Stimulated activated CD4-positive, alpha-beta T cell treated with anti-CD3 and anti-CD28 coated beads, Interleukin-12 subunit alpha, Interleukin-12 subunit beta, amount 100 ng/mL, for 48 hours (primary cell): Measurements from ENCODE around the gene GDF15.
"Not testable (repeated sequence)": the region's sequence is repeated elsewhere in the genome, so short reads cannot be mapped to it uniquely, and the experiment has no call there.

Experiments used
- DNase-seq, 3 donors: peaks; one replicate each; pipeline ENCODE4 v3.0.0-alpha.2; 2020; ENCODE audit warnings: low read depth in 2 of 3, low spot score in 1 of 3

Gene GDF15

DNA sequence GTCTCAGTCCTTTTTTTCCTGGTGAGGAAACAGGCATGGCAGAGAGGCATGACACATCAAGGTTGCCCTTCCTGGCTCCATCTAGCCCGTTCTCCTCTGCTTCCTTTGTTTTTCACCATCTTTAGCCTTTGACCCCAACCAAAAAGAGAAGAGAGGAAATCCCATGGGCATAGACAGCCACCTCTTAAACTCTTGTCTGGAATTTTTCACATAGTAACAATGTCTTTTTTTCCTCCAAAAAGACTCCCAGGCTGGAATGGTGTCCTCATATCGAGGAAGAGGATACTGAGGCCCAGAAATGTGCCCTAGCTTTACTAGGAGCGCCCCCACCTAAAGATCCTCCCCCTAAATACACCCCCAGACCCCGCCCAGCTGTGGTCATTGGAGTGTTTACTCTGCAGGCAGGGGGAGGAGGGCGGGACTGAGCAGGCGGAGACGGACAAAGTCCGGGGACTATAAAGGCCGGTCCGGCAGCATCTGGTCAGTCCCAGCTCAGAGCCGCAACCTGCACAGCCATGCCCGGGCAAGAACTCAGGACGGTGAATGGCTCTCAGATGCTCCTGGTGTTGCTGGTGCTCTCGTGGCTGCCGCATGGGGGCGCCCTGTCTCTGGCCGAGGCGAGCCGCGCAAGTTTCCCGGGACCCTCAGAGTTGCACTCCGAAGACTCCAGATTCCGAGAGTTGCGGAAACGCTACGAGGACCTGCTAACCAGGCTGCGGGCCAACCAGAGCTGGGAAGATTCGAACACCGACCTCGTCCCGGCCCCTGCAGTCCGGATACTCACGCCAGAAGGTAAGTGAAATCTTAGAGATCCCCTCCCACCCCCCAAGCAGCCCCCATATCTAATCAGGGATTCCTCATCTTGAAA, at the start of gene GDF15:
TSS of gene GDF15 (plus strand) at position 484 of the 868 bp plus-strand sequence. CDS start at position 516, 32 bp downstream.
- DNase-seq = peak in 1 of 3 donors; percentile 25

- no peak for DNase-seq
Measured at GRCh38 chr19:18338541-18338940, 47.4 kb upstream of the GDF15 start.

DNA sequence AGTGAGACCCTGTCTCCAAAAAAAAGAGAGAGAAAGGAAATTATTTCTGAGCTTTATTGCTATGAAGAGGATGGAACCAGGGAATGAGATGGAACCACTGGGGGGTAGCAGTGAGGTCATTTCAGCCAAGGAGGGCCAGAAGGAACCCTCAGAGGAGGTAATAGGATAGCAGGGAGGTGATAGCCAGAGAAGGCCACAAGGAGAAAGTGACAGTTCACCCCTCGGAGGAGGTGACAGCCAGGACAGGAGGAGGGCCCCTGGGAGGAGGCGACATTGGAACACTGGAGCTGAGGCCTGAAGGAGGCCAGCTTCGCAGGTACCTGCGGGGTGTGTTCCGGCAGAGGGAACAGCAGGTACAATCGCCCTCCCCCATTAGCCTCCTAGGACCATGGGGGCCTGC, 46.2 kb upstream of the GDF15 start:
- no peak for DNase-seq

DNA sequence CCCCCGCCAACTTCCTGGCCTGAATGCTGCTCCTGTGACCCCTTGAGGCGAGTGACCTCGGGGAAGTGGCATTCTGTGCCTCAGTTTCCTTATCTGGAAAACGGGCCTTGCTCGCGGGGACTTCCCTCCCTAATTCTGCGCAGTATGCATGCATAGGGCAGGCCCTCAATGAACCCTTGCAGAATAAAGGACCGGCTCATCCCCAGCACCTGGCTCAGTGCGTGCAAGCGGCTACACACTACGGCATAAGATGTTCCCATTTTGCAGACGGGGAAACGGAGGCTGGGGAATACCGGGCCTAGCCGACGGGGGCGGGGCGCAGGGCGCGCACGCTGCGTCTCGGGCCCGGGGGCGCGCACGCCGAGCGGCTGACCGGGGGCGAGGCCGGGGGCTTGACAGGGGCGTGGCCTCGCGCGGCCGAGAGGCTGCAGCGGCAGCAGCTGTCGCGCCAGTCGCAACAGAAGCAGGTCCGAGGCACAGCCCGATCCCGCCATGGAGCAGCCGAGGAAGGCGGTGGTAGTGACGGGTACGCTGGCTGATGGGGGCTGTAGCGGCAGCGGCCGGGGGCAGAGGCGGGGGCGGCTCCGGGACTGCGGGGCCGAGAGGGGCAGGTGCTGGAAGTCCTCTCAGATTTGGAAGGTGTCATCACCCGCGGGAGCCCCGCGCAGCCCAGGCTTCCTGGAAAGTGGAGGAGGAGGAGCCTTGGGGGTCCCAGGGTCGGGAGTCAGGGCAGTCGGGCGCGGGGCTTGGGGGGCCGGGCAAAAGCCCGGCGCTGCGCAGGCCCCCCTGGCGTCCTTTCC, 45.6 kb upstream of the GDF15 start, which contains the start of gene PGPEP1:
TSS of gene PGPEP1 (plus strand) at position 409 of the 800 bp plus-strand sequence. CDS start at position 493, 84 bp downstream.
- peak; percentile 15 to 64 (median 59) for DNase-seq

- peak; percentile 41 to 57 (median 50) for DNase-seq
Measured at GRCh38 chr19:18340990-18341868, 44.7 kb upstream of the GDF15 start.

DNA sequence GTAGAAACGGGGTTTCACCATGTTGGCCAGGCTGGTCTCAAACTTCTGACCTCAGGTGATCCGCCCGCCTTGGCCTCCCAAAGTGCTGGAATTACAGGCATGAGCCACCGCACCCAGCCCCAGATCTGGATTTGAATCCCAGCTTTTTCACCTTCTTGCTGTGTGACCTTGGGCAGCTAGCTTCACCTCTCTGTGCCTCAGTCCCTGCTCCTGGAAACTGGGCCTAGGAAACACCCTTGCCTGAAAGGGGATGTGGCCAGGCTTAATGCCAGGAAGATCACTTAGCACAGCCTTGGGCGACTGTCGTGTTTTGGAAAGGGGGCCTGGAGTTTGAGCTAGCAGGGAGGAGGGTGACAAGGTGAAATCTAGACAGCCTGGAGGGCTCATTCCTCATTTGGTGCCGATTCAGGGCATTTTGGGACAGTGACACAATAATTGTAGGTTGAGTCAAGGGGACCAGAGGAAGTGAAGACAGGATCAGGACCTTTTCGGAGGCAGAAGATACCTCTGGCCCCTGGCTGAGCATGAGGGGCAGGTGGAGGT, 43.8 kb upstream of the GDF15 start:
- no peak for DNase-seq

- DNase-seq = no peak
Measured at GRCh38 chr19:18344582-18344950, 41.4 kb upstream of the GDF15 start.

GRCh38 chr19:18345296-18345695, 40.7 kb upstream of the GDF15 start:
- DNase-seq = no peak

- no peak for DNase-seq
Measured at GRCh38 chr19:18346091-18346490, 39.9 kb upstream of the GDF15 start.

- DNase-seq = no peak
Measured at GRCh38 chr19:18348171-18348570, 37.8 kb upstream of the GDF15 start.

DNA sequence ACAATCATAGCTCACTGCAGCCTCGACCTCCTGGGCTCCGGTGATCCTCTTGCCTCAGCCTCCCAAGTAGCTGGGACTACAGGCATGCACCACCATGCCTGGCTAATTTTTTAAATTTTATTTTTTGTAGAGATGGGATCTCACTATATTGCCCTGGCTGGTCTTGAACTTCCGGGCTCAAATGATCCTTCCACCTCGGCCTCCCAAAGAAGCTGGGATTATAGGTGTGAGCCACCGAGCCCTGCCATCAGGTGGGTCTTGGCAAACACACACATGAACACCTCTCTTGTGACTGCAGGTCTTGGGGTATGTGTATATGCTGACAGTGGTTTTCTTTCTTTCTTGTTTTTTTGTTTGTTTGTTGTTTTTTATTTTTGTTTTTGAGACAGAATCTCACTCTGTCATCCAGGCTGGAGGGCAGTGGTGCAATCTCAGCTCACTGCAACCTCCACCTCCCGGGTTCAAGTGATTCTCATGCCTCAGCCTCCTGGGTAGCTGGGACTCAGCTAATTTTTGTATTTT, 37.1 kb upstream of the GDF15 start:
- not testable (repeated sequence) for DNase-seq

DNA sequence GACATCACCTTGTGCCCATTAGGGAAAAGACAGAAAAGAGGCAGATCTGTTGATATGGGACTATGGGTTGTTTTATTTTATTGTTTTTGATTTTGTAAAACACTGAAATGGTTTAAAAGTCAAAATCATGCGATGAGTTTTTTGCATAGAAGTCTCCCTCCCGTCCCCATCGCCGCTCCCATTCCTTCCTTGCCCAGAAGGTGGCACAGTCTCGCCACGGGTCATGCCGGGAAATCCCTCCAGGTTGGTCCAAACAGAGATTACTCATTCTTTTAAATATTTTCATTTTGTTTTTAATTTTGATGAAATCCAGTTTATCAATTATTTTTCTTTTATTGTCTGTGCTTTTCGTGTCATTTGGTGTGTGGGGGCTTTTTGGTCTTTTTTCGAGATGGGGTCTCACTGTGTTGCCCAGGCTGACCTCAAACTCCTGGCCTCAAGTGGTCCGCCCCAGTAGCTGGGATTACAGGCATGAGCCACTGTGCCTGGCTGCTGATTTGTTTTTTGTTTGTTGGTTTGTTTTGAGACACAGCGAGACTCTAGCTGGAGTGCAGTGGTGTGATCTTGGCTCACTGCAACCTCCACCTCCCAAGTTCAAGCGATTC, 36.3 kb upstream of the GDF15 start:
- peak in 1 of 3 donors; percentile 21 for DNase-seq

DNA sequence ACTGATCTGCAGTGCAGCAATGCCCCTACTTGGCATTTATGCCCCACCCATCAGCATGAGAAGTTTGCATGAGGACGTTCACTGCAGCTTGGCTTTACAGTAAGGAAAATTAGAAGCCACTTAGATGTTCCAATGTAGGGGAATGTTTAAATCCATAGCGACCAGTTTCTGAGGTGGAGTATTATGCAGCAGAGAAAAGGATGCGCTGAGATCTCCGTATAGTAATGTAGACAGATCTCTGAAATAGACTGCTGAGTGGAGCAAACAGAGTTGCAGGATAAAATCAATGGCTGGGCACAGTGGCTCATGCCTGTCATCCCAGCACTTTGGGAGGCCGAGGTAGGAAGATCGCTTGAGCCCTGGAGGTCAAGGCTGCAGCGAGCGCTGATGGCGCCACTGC, 35.5 kb upstream of the GDF15 start:
- DNase-seq = no peak

DNA sequence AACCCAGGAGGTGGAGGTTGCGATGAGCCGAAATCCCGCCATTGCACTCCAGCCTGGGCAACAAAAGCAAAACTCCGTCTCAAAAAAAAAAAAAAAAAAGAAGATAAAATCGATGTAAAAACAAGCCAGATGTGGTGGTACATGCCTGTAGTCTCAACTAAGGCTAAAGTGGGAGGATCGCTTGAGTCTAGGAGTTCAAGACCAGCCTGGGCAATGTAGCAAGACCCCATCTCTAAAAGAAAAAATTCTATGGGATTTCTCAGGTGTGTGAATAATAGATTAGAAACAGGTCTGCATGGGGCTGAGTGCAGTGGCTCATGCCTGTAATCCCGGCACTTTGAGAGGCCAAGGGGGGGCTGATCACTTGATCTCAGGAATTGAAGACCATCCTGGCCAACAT, 34.4 kb upstream of the GDF15 start:
- DNase-seq = no peak

- no peak for DNase-seq
Measured at GRCh38 chr19:18353378-18354005, 32.5 kb upstream of the GDF15 start.

DNA sequence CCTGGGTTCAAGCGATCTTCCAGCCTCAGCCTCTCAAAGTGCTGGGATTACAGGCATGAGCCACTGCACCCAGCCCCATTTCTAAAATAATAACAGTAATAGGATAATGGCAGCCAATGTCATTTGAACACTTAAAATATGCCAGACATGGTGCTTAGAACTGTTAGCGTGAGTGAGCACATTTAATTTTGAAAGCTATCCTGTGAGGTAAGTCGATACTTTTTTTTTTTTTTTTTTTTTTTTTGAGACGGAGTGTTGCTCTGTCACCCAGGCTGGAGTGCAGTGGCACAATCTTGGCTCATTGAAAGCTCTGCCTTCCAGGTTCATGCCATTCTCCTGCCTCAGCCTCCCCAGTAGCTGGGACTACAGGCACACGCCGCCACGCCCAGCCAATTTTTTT, 31.2 kb upstream of the GDF15 start:
- DNase-seq = not testable (repeated sequence)

DNA sequence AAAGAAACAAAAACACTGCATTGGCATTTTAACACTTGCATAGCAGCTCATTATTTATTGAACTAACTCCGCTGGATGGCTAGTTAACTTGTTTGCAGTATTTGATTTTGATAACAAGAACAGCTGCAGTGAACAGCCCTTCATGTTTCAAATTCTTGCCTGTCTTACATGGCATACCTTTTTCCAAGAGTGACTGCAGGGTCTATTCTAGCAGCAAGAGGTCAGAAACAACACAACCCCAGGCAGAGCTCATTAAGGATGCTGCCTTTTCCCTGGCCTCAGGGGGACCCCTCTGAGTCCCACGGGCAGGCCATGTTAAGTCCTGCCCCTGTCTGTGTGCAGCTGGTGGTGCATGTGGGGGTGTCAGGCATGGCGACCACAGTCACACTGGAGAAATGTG, 28.9 kb upstream of the GDF15 start:
- DNase-seq = no peak

GRCh38 chr19:18361646-18362045, 24.3 kb upstream of the GDF15 start:
- no peak for DNase-seq

DNA sequence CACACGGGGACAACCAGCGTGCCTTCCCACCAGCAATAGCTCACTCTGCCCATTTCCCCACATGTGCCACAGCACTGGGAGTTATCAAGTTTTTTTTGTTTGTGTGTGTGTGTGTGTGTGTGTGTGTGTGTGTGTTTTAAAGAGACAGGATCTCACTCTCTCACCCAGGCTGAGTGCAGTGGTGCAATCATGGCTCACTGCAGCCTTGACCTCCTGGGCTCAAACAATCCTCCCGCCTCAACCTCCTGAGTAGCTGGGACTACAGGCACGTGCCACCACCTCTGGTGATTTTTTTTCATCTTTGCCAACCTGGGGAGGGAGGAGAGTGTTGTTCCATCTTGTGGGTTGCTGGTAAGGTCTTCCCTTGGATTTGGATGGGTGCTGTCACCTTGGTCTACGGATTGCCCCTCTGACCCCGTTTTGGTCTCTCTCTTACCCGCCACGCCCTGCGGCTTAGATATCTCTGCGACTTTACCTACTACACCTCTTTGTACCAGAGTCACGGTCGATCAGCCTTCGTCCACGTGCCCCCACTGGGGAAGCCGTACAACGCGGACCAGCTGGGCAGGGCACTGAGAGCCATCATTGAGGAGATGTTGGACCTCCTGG, 22.9 kb upstream of the GDF15 start:
- DNase-seq = no peak
